Neuronal stem cell (in vitro differentiated cells): ENCODE data around the gene PEX5L.

ENCODE experiments used
- DNase-seq: peaks from one replicate; pipeline ENCODE4 v3.0.0-alpha.2; 2013; ENCODE audit warnings: low spot score
- H2AFZ ChIP-seq: one replicate; pipeline ENCODE4 v1.6.1; 2013; ENCODE audit warnings: mild to moderate bottlenecking, low read length, inconsistent platforms
- H2AK5ac ChIP-seq: 2 replicates; pipeline ENCODE4 v1.6.1; 2013; ENCODE audit warnings: low read depth, mild to moderate bottlenecking, inconsistent platforms, low read length, moderate library complexity, mixed read lengths
- H2BK120ac ChIP-seq: 2 replicates; pipeline ENCODE4 v1.6.1; 2013; ENCODE audit warnings: low read depth, mild to moderate bottlenecking, inconsistent platforms, low read length, moderate library complexity, mixed read lengths
- H2BK12ac ChIP-seq: one replicate; pipeline ENCODE4 v1.6.1; 2013; ENCODE audit warnings: low read length, inconsistent platforms
- H2BK15ac ChIP-seq: 2 replicates; pipeline ENCODE4 v1.6.1; 2013; ENCODE audit warnings: mild to moderate bottlenecking, low read length, inconsistent platforms, mixed read lengths
- H2BK5ac ChIP-seq: one replicate; pipeline ENCODE4 v1.6.1; 2013; ENCODE audit warnings: inconsistent platforms, mild to moderate bottlenecking, low read length, moderate library complexity
- H3K14ac ChIP-seq: one replicate; pipeline ENCODE4 v1.6.1; 2013; ENCODE audit warnings: low read length, inconsistent platforms
- H3K18ac ChIP-seq: 2 replicates; pipeline ENCODE4 v1.6.1; 2013; ENCODE audit warnings: low read length, inconsistent platforms
- H3K23ac ChIP-seq: 2 replicates; pipeline ENCODE4 v1.6.1; 2013; ENCODE audit warnings: low read depth, mild to moderate bottlenecking, mixed read lengths, low read length, inconsistent platforms; ENCODE audit not compliant: poor library complexity
- H3K27ac ChIP-seq: replicated peaks from 3 replicates; pipeline ENCODE4 v1.5.1; 2013; ENCODE audit warnings: low read length, inconsistent platforms
- H3K27me3 ChIP-seq, 3 experiments: 2 replicates each; pipeline ENCODE4 v1.6.1; 2013; ENCODE audit warnings: low read length in 3 of 3, mild to moderate bottlenecking in 2 of 3, inconsistent platforms in 1 of 3, low read depth in 1 of 3, mixed read lengths in 1 of 3, moderate library complexity in 1 of 3; ENCODE audit not compliant: control insufficient read depth in 3 of 3, insufficient read depth in 3 of 3
- H3K36me3 ChIP-seq, 2 donors: replicated peaks in 1 of 2; 2 replicates each; pipeline ENCODE4 v1.6.1; 2013; ENCODE audit warnings: low read length in 2 of 2; ENCODE audit not compliant: control insufficient read depth in 2 of 2, insufficient read depth in 2 of 2
- H3K4ac ChIP-seq: 2 replicates; pipeline ENCODE4 v1.6.1; 2013; ENCODE audit warnings: inconsistent platforms, mild to moderate bottlenecking, low read length, moderate library complexity
- H3K4me1 ChIP-seq, 2 donors: 1 replicate in 1 of 2; 2 replicates in 1 of 2; pipeline ENCODE4 v1.6.1; 2013; ENCODE audit warnings: low read length in 2 of 2, low read depth in 1 of 2; ENCODE audit not compliant: control insufficient read depth in 2 of 2, insufficient read depth in 1 of 2
- H3K4me2 ChIP-seq: one replicate; pipeline ENCODE4 v1.6.1; 2013; ENCODE audit warnings: mild to moderate bottlenecking, low read length, inconsistent platforms; ENCODE audit not compliant: insufficient read depth, poor library complexity, severe bottlenecking
- H3K4me3 ChIP-seq, 2 donors: 2 replicates each; pipeline ENCODE4 v1.5.1; 2013; ENCODE audit warnings: low read length in 2 of 2, mild to moderate bottlenecking in 2 of 2, inconsistent platforms in 1 of 2, moderate library complexity in 1 of 2
- H3K79me1 ChIP-seq: one replicate; pipeline ENCODE4 v1.6.1; 2013; ENCODE audit warnings: low read depth, mild to moderate bottlenecking, inconsistent platforms, low read length, moderate library complexity
- H3K9ac ChIP-seq: one replicate; pipeline ENCODE4 v1.6.1; 2013; ENCODE audit warnings: mild to moderate bottlenecking, low read depth, low read length, inconsistent platforms; ENCODE audit not compliant: poor library complexity
- H3K9me3 ChIP-seq, 2 donors: replicated peaks in 1 of 2; 2 replicates each; pipeline versions ENCODE3 to v1.6.1; 2013; ENCODE audit warnings: low read length in 2 of 2, mild to moderate bottlenecking in 2 of 2, inconsistent platforms in 1 of 2, low read depth in 1 of 2, mixed read lengths in 1 of 2, moderate library complexity in 1 of 2; ENCODE audit not compliant: control insufficient read depth in 2 of 2, insufficient read depth in 1 of 2
- H4K8ac ChIP-seq: one replicate; pipeline ENCODE4 v1.6.1; 2013; ENCODE audit warnings: low read depth, mild to moderate bottlenecking, inconsistent platforms, low read length, moderate library complexity
- H4K91ac ChIP-seq: one replicate; pipeline ENCODE4 v1.6.1; 2013; ENCODE audit warnings: low read length, low read depth, mild to moderate bottlenecking, inconsistent platforms; ENCODE audit not compliant: poor library complexity
- whole genome bisulfite sequencing, 2 donors: extraction: QIAGEN DNeasy Blood & Tissue Kit; methylation state at CpG; one replicate each; pipeline ENCODE4 v1.1.7; 2013; ENCODE audit warnings: missing lambda C conversion rate in 2 of 2, mixed read lengths in 1 of 2; ENCODE audit not compliant: insufficient read length in 2 of 2, insufficient replicate concordance in 1 of 2; ENCODE audit errors: extremely low coverage in 2 of 2; 5-methylcytosine and 5-hydroxymethylcytosine counted together

PEX5L gene

GRCh38 chr3:179812096-179812382 is 224.7 kb downstream of the PEX5L start:
- Histone ChIP-seq H2BK5ac (no peak overlapping the region), H3K36me3 (no peaks in the 10 kb centered on the region), H3K27ac (no peak overlapping the region), H3K9me3 (no peaks in the 10 kb centered on the region), H3K4me3 (no peak overlapping the region), H2AK5ac (no peak overlapping the region), H3K14ac (no peak overlapping the region), H2BK120ac (no peak overlapping the region), H3K4me2 (no peak overlapping the region), H3K18ac (no peak overlapping the region), H2AFZ (no peak overlapping the region), H2BK15ac (no peak overlapping the region), H2BK12ac (no peak overlapping the region), H4K8ac (no peak overlapping the region), H3K23ac (no peak overlapping the region), H3K4me1 (no peaks in the 10 kb centered on the region), H3K9ac (no peak overlapping the region), H3K27me3 (no peaks in the 10 kb centered on the region), H4K91ac (no peak overlapping the region), H3K4ac (no peak overlapping the region), H3K79me1 (no peaks in the 10 kb centered on the region)
- 100% methylated on average over 1 of the region's 3 CpGs; no CpG with 5 or more reads in 1 of the 2 donors for WGBS, 2 donors
- no peak for DNase-seq

GRCh38 chr3:179811321-179812095 is 225.2 kb downstream of the PEX5L start:
- no peak overlapping the region for H4K91ac ChIP-seq
- no peak overlapping the region for H2BK120ac ChIP-seq
- no peak overlapping the region for H3K23ac ChIP-seq
- no peak overlapping the region for H3K4me3 ChIP-seq
- no peak overlapping the region for H2BK15ac ChIP-seq
- H2AFZ ChIP-seq, result peak overlapping the region; percentile 56
- H4K8ac ChIP-seq, result no peak overlapping the region
- no peak overlapping the region for H2BK12ac ChIP-seq
- H3K9me3 ChIP-seq, result no peaks in the 10 kb centered on the region
- DNase-seq, result peak; percentile 42
- H3K79me1 ChIP-seq, result no peaks in the 10 kb centered on the region
- H3K36me3 ChIP-seq, result no peaks in the 10 kb centered on the region
- no peak overlapping the region for H2AK5ac ChIP-seq
- H3K9ac ChIP-seq, result no peak overlapping the region
- H3K18ac ChIP-seq, result no peak overlapping the region
- no CpG with 5 or more reads among the region's 9 CpGs for WGBS, 2 donors
- H3K4me2 ChIP-seq, result no peak overlapping the region
- no peak overlapping the region for H2BK5ac ChIP-seq
- no peak overlapping the region for H3K4ac ChIP-seq
- H3K14ac ChIP-seq, result no peak overlapping the region
- no peaks in the 10 kb centered on the region for H3K4me1 ChIP-seq
- H3K27me3 ChIP-seq, result no peaks in the 10 kb centered on the region
- no peak overlapping the region for H3K27ac ChIP-seq

- no peak overlapping the region for H3K23ac ChIP-seq
- no peak overlapping the region for H2BK5ac ChIP-seq
- no peak for DNase-seq
- no peak overlapping the region for H3K4me2 ChIP-seq
- no peak overlapping the region for H3K4me3 ChIP-seq
- no peak overlapping the region for H3K27ac ChIP-seq
- H2BK15ac ChIP-seq, result no peak overlapping the region
- no peak overlapping the region for H3K18ac ChIP-seq
- no peak overlapping the region for H2BK120ac ChIP-seq
- no peaks in the 10 kb centered on the region for H3K9me3 ChIP-seq
- no peaks in the 10 kb centered on the region for H3K27me3 ChIP-seq
- no peak overlapping the region for H2BK12ac ChIP-seq
- H4K8ac ChIP-seq, result no peak overlapping the region
- no peak overlapping the region for H4K91ac ChIP-seq
- no peaks in the 10 kb centered on the region for H3K36me3 ChIP-seq
- H3K4ac ChIP-seq, result no peak overlapping the region
- H3K4me1 ChIP-seq, result no peaks in the 10 kb centered on the region
- no peak overlapping the region for H3K14ac ChIP-seq
- no peak overlapping the region for H2AFZ ChIP-seq
- H3K9ac ChIP-seq, result no peak overlapping the region
- no peaks in the 10 kb centered on the region for H3K79me1 ChIP-seq
- no peak overlapping the region for H2AK5ac ChIP-seq
These were observed 227.1 kb downstream of the PEX5L start for GRCh38 chr3:179809639-179810038.

GRCh38 chr3:179807588-179807987 is 229.1 kb downstream of the PEX5L start:
- Histone ChIP-seq H3K4me1 (no peaks in the 10 kb centered on the region), H3K23ac (no peak overlapping the region), H2BK12ac (no peak overlapping the region), H3K14ac (no peak overlapping the region), H2BK15ac (no peak overlapping the region), H4K8ac (no peak overlapping the region), H3K9me3 (no peaks in the 10 kb centered on the region), H3K27ac (no peak overlapping the region), H3K27me3 (no peaks in the 10 kb centered on the region), H3K4ac (no peak overlapping the region), H3K4me3 (no peak overlapping the region), H2AFZ (no peak overlapping the region), H2AK5ac (no peak overlapping the region), H2BK5ac (no peak overlapping the region), H4K91ac (no peak overlapping the region), H3K36me3 (no peaks in the 10 kb centered on the region), H3K18ac (no peak overlapping the region), H3K79me1 (no peaks in the 10 kb centered on the region), H3K9ac (no peak overlapping the region), H3K4me2 (no peak overlapping the region), H2BK120ac (no peak overlapping the region)
- no peak for DNase-seq
- WGBS, 2 donors, result no CpG with 5 or more reads among the region's 14 CpGs
